H9 (cell line): Measurements from ENCODE around the gene GUCY2F. TPM values are rescaled to one million over a fixed set of nuclear protein-coding genes. Genes with fewer than 3 reads are reported as not detected.
A peak's percentile ranks its signal among the peaks of the same experiment; 100 is the strongest.

Source experiments
- DNase-seq: peaks from one replicate; pipeline ENCODE4 v3.0.0-alpha.2; 2017
- H2AFZ ChIP-seq: one replicate; pipeline ENCODE4 v1.6.1; 2013; ENCODE audit warnings: mild to moderate bottlenecking, low read length, control low read depth, moderate library complexity
- H2AK5ac ChIP-seq: 2 replicates; pipeline ENCODE4 v1.6.1; 2013; ENCODE audit warnings: low read length, control low read depth, mixed read lengths; ENCODE audit not compliant: insufficient read length
- H2BK120ac ChIP-seq: one replicate; pipeline ENCODE4 v1.6.1; 2013; ENCODE audit warnings: low read depth, mild to moderate bottlenecking, low read length, control low read depth, inconsistent platforms; ENCODE audit not compliant: poor library complexity, severe bottlenecking
- H2BK12ac ChIP-seq: 2 replicates; pipeline ENCODE4 v1.6.1; 2013; ENCODE audit warnings: low read length, control low read depth, mixed read lengths, low read depth; ENCODE audit not compliant: insufficient read length
- H2BK15ac ChIP-seq: 2 replicates; pipeline ENCODE4 v1.6.1; 2013; ENCODE audit warnings: low read depth, low read length, control low read depth
- H2BK20ac ChIP-seq: one replicate; pipeline ENCODE4 v1.6.1; 2013; ENCODE audit warnings: low read depth, mild to moderate bottlenecking, low read length, control low read depth, inconsistent platforms; ENCODE audit not compliant: poor library complexity, severe bottlenecking
- H2BK5ac ChIP-seq: 2 replicates; pipeline ENCODE4 v1.6.1; 2013; ENCODE audit warnings: low read length, control low read depth, mixed read lengths; ENCODE audit not compliant: insufficient read length
- H3K14ac ChIP-seq: 2 replicates; pipeline ENCODE4 v1.6.1; 2013; ENCODE audit warnings: low read length, control low read depth; ENCODE audit not compliant: insufficient read depth
- H3K18ac ChIP-seq: 2 replicates; pipeline ENCODE4 v1.6.1; 2013; ENCODE audit warnings: low read depth, mild to moderate bottlenecking, mixed read lengths, low read length, control low read depth; ENCODE audit not compliant: insufficient read length
- H3K23ac ChIP-seq: 2 replicates; pipeline ENCODE4 v1.6.1; 2013; ENCODE audit warnings: low read length, control low read depth, mixed read lengths, low read depth; ENCODE audit not compliant: insufficient read length
- H3K23me2 ChIP-seq: 2 replicates; pipeline ENCODE4 v1.6.1; 2013; ENCODE audit warnings: low read depth, mild to moderate bottlenecking, mixed read lengths, low read length, control low read depth; ENCODE audit not compliant: insufficient read length, poor library complexity, severe bottlenecking
- H3K27ac ChIP-seq: 2 replicates; pipeline ENCODE4 v1.5.1; 2013; ENCODE audit warnings: low read length, control low read depth, mixed read lengths, low read depth; ENCODE audit not compliant: insufficient read length
- H3K27me3 ChIP-seq: 2 replicates; pipeline ENCODE4 v1.6.1; 2013; ENCODE audit warnings: low read length, control low read depth, inconsistent platforms; ENCODE audit not compliant: insufficient read depth
- H3K4ac ChIP-seq: 2 replicates; pipeline ENCODE4 v1.6.1; 2013; ENCODE audit warnings: low read depth, mild to moderate bottlenecking, control low read depth, inconsistent platforms, low read length, moderate library complexity
- H3K4me1 ChIP-seq: 2 replicates; pipeline ENCODE4 v1.6.1; 2013; ENCODE audit warnings: low read length, control low read depth, inconsistent platforms; ENCODE audit not compliant: insufficient read depth
- H3K4me2 ChIP-seq: 2 replicates; pipeline ENCODE4 v1.6.1; 2013; ENCODE audit warnings: low read length, control low read depth, mixed read lengths; ENCODE audit not compliant: insufficient read length, insufficient read depth
- H3K56ac ChIP-seq: 2 replicates; pipeline ENCODE4 v1.6.1; 2013; ENCODE audit warnings: low read depth, mild to moderate bottlenecking, mixed read lengths, low read length, control low read depth; ENCODE audit not compliant: insufficient read length
- H3K79me1 ChIP-seq: 2 replicates; pipeline ENCODE4 v1.6.1; 2013; ENCODE audit warnings: low read depth, mild to moderate bottlenecking, moderate library complexity, low read length, control low read depth, inconsistent platforms; ENCODE audit not compliant: insufficient read depth, poor library complexity, severe bottlenecking
- H3K79me2 ChIP-seq: 2 replicates; pipeline ENCODE4 v1.6.1; 2013; ENCODE audit warnings: low read length, control low read depth, inconsistent platforms; ENCODE audit not compliant: insufficient read depth
- H3K9ac ChIP-seq: 2 replicates; pipeline ENCODE4 v1.6.1; 2013; ENCODE audit warnings: low read length, control low read depth, mixed read lengths; ENCODE audit not compliant: insufficient read length; ENCODE audit errors: extremely low read depth
- H3K9me3 ChIP-seq: one replicate; pipeline ENCODE4 v1.6.1; 2013; ENCODE audit warnings: low read depth, low read length, inconsistent platforms; ENCODE audit not compliant: control insufficient read depth
- H3T11ph ChIP-seq: one replicate; pipeline ENCODE4 v1.6.1; 2013; ENCODE audit warnings: mild to moderate bottlenecking, low read length, control low read depth, inconsistent platforms
- H4K20me1 ChIP-seq: one replicate; pipeline ENCODE4 v1.6.1; 2013; ENCODE audit not compliant: control insufficient read depth, insufficient read length, insufficient read depth
- H4K5ac ChIP-seq: 2 replicates; pipeline ENCODE4 v1.6.1; 2013; ENCODE audit warnings: low read depth, mild to moderate bottlenecking, mixed read lengths, low read length, control low read depth; ENCODE audit not compliant: insufficient read length
- H4K8ac ChIP-seq: replicated peaks from 2 replicates; pipeline ENCODE4 v1.6.1; 2013; ENCODE audit warnings: low read length, control low read depth, mixed read lengths, low read depth; ENCODE audit not compliant: insufficient read length
- H4K91ac ChIP-seq: 2 replicates; pipeline ENCODE4 v1.6.1; 2013; ENCODE audit warnings: low read depth, mild to moderate bottlenecking, moderate library complexity, mixed read lengths, low read length, control low read depth; ENCODE audit not compliant: insufficient read length
- H3K27ac Mint-ChIP-seq, 3 experiments: 2 replicates in 2 of 3; 3 replicates in 1 of 3; pipeline ENCODE4 v1.8.0; 2020 to 2021; ENCODE audit warnings: mixed read lengths in 3 of 3, mild to moderate bottlenecking in 1 of 3, moderate library complexity in 1 of 3
- H3K27me3 Mint-ChIP-seq: 2 replicates; pipeline ENCODE4 v1.8.0; 2021; ENCODE audit warnings: low read depth, mild to moderate bottlenecking, moderate library complexity, mixed read lengths
- H3K36me3 Mint-ChIP-seq, 3 experiments: 2 replicates in 2 of 3; 3 replicates in 1 of 3; pipeline ENCODE4 v1.8.0; 2020 to 2021; ENCODE audit warnings: low read depth in 3 of 3, mixed read lengths in 3 of 3; ENCODE audit not compliant: insufficient read depth in 1 of 3
- H3K4me1 Mint-ChIP-seq, 2 experiments: 2 replicates each; pipeline ENCODE4 v1.8.0; 2020; ENCODE audit warnings: mixed read lengths in 2 of 2
- H3K4me3 Mint-ChIP-seq, 2 experiments: 2 replicates in 1 of 2; 3 replicates in 1 of 2; pipeline ENCODE4 v1.8.0; 2020 to 2021; ENCODE audit warnings: mild to moderate bottlenecking in 2 of 2, mixed read lengths in 2 of 2, moderate library complexity in 1 of 2
- H3K9me3 Mint-ChIP-seq, 2 experiments: 2 replicates in 1 of 2; 3 replicates in 1 of 2; pipeline ENCODE4 v1.8.0; 2020; ENCODE audit warnings: mild to moderate bottlenecking in 2 of 2, mixed read lengths in 2 of 2, moderate library complexity in 1 of 2
- WGBS: extraction: QIAGEN DNeasy Blood & Tissue Kit; methylation state at CpG from one replicate; pipeline ENCODE4 v1.1.7; 2013; ENCODE audit warnings: missing lambda C conversion rate, low lambda C conversion rate, mixed read lengths; ENCODE audit not compliant: insufficient read length; ENCODE audit errors: extremely low coverage; 5-methylcytosine and 5-hydroxymethylcytosine counted together
- total RNA-seq: library from RNA; stranded (reverse); gene quantifications from 2 replicates; pipeline ENCODE4 v1.2.1, GENCODE V29; 2021
- TF ChIP-seq, protein P1 (sequence below): fragments of 200-600 bp; sonication (generic); conservative IDR thresholded peaks from 3 replicates; pipeline ENCODE4 v1.8.0; 2021; ENCODE audit warnings: antibody characterized with exemption, mild to moderate bottlenecking

GUCY2F gene
- total RNA-seq, 1 experiment from 2014 or later, result 0.11 TPM

DNA sequence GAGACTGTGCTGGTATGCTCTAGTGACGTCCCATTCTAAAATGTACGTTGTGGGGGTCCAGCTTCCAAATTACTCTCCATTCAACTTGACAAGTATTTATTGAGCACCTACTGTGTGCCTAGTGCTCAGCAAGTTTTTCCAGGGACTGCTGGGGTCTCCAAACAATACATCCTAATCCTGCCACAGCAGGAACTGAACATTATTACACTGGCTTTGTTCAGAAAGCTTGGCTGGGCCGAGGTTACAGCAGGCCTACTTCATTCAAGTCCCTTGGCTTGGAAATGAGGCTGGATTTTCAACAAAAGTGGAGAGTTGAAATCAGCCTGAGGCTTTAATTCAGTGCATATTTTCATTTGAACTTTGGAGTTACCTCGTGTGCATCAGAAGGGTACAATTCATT lies 78.0 kb downstream of the GUCY2F start:
- no peak overlapping the region for H2BK120ac ChIP-seq
- H3T11ph ChIP-seq, result no peak overlapping the region
- H3K56ac ChIP-seq, result no peak overlapping the region
- no peak overlapping the region for H3K27ac ChIP-seq
- peaks cover 44 to 48% of the 10 kb centered on the region in 2 experiments for H3K4me1 Mint-ChIP-seq
- TF ChIP-seq, protein P1, sequence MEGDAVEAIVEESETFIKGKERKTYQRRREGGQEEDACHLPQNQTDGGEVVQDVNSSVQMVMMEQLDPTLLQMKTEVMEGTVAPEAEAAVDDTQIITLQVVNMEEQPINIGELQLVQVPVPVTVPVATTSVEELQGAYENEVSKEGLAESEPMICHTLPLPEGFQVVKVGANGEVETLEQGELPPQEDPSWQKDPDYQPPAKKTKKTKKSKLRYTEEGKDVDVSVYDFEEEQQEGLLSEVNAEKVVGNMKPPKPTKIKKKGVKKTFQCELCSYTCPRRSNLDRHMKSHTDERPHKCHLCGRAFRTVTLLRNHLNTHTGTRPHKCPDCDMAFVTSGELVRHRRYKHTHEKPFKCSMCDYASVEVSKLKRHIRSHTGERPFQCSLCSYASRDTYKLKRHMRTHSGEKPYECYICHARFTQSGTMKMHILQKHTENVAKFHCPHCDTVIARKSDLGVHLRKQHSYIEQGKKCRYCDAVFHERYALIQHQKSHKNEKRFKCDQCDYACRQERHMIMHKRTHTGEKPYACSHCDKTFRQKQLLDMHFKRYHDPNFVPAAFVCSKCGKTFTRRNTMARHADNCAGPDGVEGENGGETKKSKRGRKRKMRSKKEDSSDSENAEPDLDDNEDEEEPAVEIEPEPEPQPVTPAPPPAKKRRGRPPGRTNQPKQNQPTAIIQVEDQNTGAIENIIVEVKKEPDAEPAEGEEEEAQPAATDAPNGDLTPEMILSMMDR, result no peak
- no peak overlapping the region for H2BK20ac ChIP-seq
- H3K14ac ChIP-seq, result no peak overlapping the region
- no peak overlapping the region for H4K8ac ChIP-seq
- no peak overlapping the region for H4K5ac ChIP-seq
- H3K4me2 ChIP-seq, result no peak overlapping the region
- no peak overlapping the region for H2BK15ac ChIP-seq
- H3K79me1 ChIP-seq, result no peaks in the 10 kb centered on the region
- H3K4ac ChIP-seq, result no peak overlapping the region
- no peak overlapping the region for H3K18ac ChIP-seq
- H3K27ac Mint-ChIP-seq, result 0 out of 7 replicates have a peak overlapping the region, but pooled peaks of 1 of the 3 experiments have one; percentile 42
- peaks cover 7 to 14% of the 10 kb centered on the region in 2 experiments; a peak in 4 of 5 replicates for H3K9me3 Mint-ChIP-seq
- no peaks in the 10 kb centered on the region for H4K20me1 ChIP-seq
- no CpG with 5 or more reads among the region's 4 CpGs for WGBS
- H2BK5ac ChIP-seq, result no peak overlapping the region
- no peaks in the 10 kb centered on the region; the same call in 1 of the 2 replicates for H3K4me1 ChIP-seq
- no peaks in the 10 kb centered on the region; the same call in 1 of the 2 replicates for H3K27me3 Mint-ChIP-seq
- H3K79me2 ChIP-seq, result no peaks in the 10 kb centered on the region
- peaks cover 4 to 13% (median 11%) of the 10 kb centered on the region in 3 experiments for H3K36me3 Mint-ChIP-seq
- no peak overlapping the region for H4K91ac ChIP-seq
- H2AK5ac ChIP-seq, result no peak overlapping the region
- H3K23me2 ChIP-seq, result no peaks in the 10 kb centered on the region
- H3K4me3 Mint-ChIP-seq, result no peak overlapping the region
- H3K27me3 ChIP-seq, result no peaks in the 10 kb centered on the region
- H3K9me3 ChIP-seq, result no peaks in the 10 kb centered on the region
- no peak overlapping the region for H3K9ac ChIP-seq
- DNase-seq, result no peak
- H2AFZ ChIP-seq, result no peak overlapping the region
- no peak overlapping the region for H3K23ac ChIP-seq
- no peak overlapping the region for H2BK12ac ChIP-seq
